Breast epithelium (tissue), 3 donors: Measurements from ENCODE around the gene FCN3.

ENCODE experiments used
- CTCF ChIP-seq, 3 donors: fragments of 450-650 bp; IDR thresholded peaks; one replicate each; pipeline ENCODE4 v1.5.1; 2016 to 2017; ENCODE audit warnings: antibody characterized with exemption in 3 of 3, mild to moderate bottlenecking in 3 of 3, moderate library complexity in 3 of 3
- POLR2A ChIP-seq: fragments of 450-650 bp; IDR thresholded peaks from one replicate; pipeline ENCODE4 v1.6.1; 2016; ENCODE audit warnings: antibody characterized with exemption, mild to moderate bottlenecking, moderate library complexity
- POLR2AphosphoS5 ChIP-seq, 3 donors: sonication (generic); formaldehyde crosslinking; IDR thresholded peaks; one replicate each; pipeline ENCODE4 v1.6.1; 2017; ENCODE audit warnings: antibody characterized with exemption in 3 of 3

GRCh38 chr1:27351541-27352107, 23.0 kb downstream of the FCN3 start:
- no peak for TF ChIP-seq CTCF (IDR thresholded peaks at IDR 0.05)
- TF ChIP-seq POLR2AphosphoS5 (IDR thresholded peaks at IDR 0.05), result no peak
- no peak for TF ChIP-seq POLR2A
